K562 (cell line): ENCODE data around the gene CEMIP. TPM values are rescaled to one million over a fixed set of nuclear protein-coding genes. Genes with fewer than 3 reads are reported as not detected.

Source experiments
- ATAC-seq: fragments of 200-7000 bp; cut with Tn5 transposase; 3 replicates; pipeline ENCODE4 v1.9.1; 2020; ENCODE audit warnings: moderate library complexity
- BruUV-seq: library from RNA; stranded (reverse); fragments of 400-500 nt; replicated peaks from 2 replicates; lab custom pipeline; 2021; lab: Mats Ljungman, UMichigan
- CTCF ChIA-PET: fragments of 300-600 bp; formaldehyde crosslinking; extraction: SDS; loops from one replicate; lab custom pipeline; 2021; ENCODE audit warnings: low intra/inter-chr PET ratio; lab: Yijun Ruan, JAX
- POLR2A ChIA-PET: fragments of 300-600, 350-650 bp; sonication (Branson Sonifier 250); formaldehyde crosslinking; extraction: SDS; loops from one replicate; lab custom pipeline; 2021; ENCODE audit warnings: antibody characterized with exemption, inconsistent platforms; lab: Yijun Ruan, JAX
- DNase-seq, 4 experiments: peaks; one replicate each; pipeline versions ENCODE4 v3.0.0 to v3.0.0-alpha.2; 2011 to 2018; ENCODE audit warnings: low spot score in 3 of 4, mixed read lengths in 3 of 4; ENCODE audit errors: extremely low read depth in 1 of 4
- FAIRE-seq: peaks from 2 replicates; lab custom pipeline; 2011; peaks lifted over from hg19 to GRCh38; lab: Jason Lieb, UNC
- H2AFZ ChIP-seq: 2 replicates; pipeline ENCODE4 v1.6.0; 2011; ENCODE audit warnings: low read depth, low read length, control low read depth, inconsistent platforms
- H3K27ac ChIP-seq: fragments of 200-600 bp; 3 replicates; pipeline ENCODE4 v1.8.0; 2011; ENCODE audit warnings: low read depth, mild to moderate bottlenecking, control low read depth, inconsistent platforms, low read length, moderate library complexity, mixed read lengths; ENCODE audit errors: extremely low read depth
- H3K27me3 ChIP-seq, 2 experiments: fragments of 300-600 bp in 1 of 2; 2 replicates in 1 of 2; 3 replicates in 1 of 2; pipeline versions ENCODE4 v1.6.0 to v1.8.0; 2011; ENCODE audit warnings: inconsistent platforms in 2 of 2, low read length in 2 of 2, mild to moderate bottlenecking in 1 of 2, mixed read lengths in 1 of 2, moderate library complexity in 1 of 2; ENCODE audit not compliant: control insufficient read depth in 2 of 2, insufficient read depth in 2 of 2
- H3K36me3 ChIP-seq: fragments of 300-600 bp; 3 replicates; pipeline ENCODE4 v1.8.0; 2011; ENCODE audit warnings: mild to moderate bottlenecking, low read length, inconsistent platforms; ENCODE audit not compliant: control insufficient read depth, insufficient read depth
- H3K4me1 ChIP-seq, 2 experiments: fragments of 200-600 bp in 1 of 2; replicated peaks in 1 of 2; 2 replicates in 1 of 2; 3 replicates in 1 of 2; pipeline versions ENCODE4 v1.5.1 to v1.8.0; 2011; ENCODE audit warnings: inconsistent platforms in 2 of 2, low read length in 2 of 2, mild to moderate bottlenecking in 1 of 2, mixed read lengths in 1 of 2, moderate library complexity in 1 of 2; ENCODE audit not compliant: control insufficient read depth in 2 of 2, insufficient read depth in 2 of 2
- H3K4me2 ChIP-seq: 2 replicates; pipeline ENCODE4 v1.6.1; 2011; ENCODE audit warnings: low read length, control low read depth, inconsistent platforms, mixed read lengths; ENCODE audit not compliant: insufficient read depth
- H3K4me3 ChIP-seq: fragments of 200-600 bp; sonication (generic), shearing (Covaris generic); 2 replicates; pipeline ENCODE4 v1.5.1; 2016; ENCODE audit warnings: control low read depth, inconsistent platforms
- H3K79me2 ChIP-seq: fragments of 200-600 bp; 3 replicates; pipeline ENCODE4 v1.8.0; 2011; ENCODE audit warnings: low read length, inconsistent platforms; ENCODE audit not compliant: control insufficient read depth, insufficient read depth
- H3K9ac ChIP-seq, 2 experiments: 2 replicates each; pipeline versions ENCODE4 v1.6.0 to v1.6.1; 2011; ENCODE audit warnings: low read depth in 2 of 2, low read length in 2 of 2, control low read depth in 1 of 2, inconsistent platforms in 1 of 2, mild to moderate bottlenecking in 1 of 2, mixed read lengths in 1 of 2; ENCODE audit not compliant: insufficient read depth in 1 of 2
- H3K9me1 ChIP-seq: one replicate; pipeline ENCODE4 v1.6.0; 2011; ENCODE audit warnings: inconsistent platforms, mild to moderate bottlenecking, low read length, moderate library complexity; ENCODE audit not compliant: control insufficient read depth, insufficient read depth
- H3K9me3 ChIP-seq: replicated peaks from 2 replicates; pipeline ENCODE4 v1.5.1; 2011; ENCODE audit warnings: low read depth, low read length, inconsistent platforms; ENCODE audit not compliant: control insufficient read depth, insufficient read depth
- H4K20me1 ChIP-seq: replicated peaks from 2 replicates; pipeline ENCODE4 v1.6.1; 2011; ENCODE audit warnings: low read length, inconsistent platforms, mixed read lengths; ENCODE audit not compliant: control insufficient read depth, insufficient read depth
- CBX2 ChIP-seq: fragments of 200-600 bp; sonication (generic); IDR thresholded peaks from one replicate; pipeline ENCODE4 v1.6.1; 2012; ENCODE audit warnings: mild to moderate bottlenecking, low read length, inconsistent platforms; ENCODE audit not compliant: insufficient read depth, poor library complexity, severe bottlenecking
- CTCF ChIP-seq, 3 experiments: IDR thresholded peaks in 2 of 3; conservative IDR thresholded peaks in 1 of 3; 2 replicates each; pipeline ENCODE4 v1.5.1; 2011 to 2012; ENCODE audit warnings: low read length in 3 of 3, mild to moderate bottlenecking in 3 of 3, control low read depth in 2 of 3, improper control_type of control experiment in 1 of 3, inconsistent platforms in 1 of 3, low read depth in 1 of 3, mixed read lengths in 1 of 3, moderate library complexity in 1 of 3; ENCODE audit not compliant: insufficient read depth in 2 of 3
- RAD21 ChIP-seq, 2 experiments: fragments of 250-450 bp in 1 of 2; fragments of 450-650 bp in 1 of 2; sonication (Bioruptor Pico) in 1 of 2; formaldehyde crosslinking in 1 of 2; IDR thresholded peaks in 1 of 2; conservative IDR thresholded peaks in 1 of 2; 2 replicates each; pipeline versions ENCODE4 v1.4.0 to v1.8.0; 2020 to 2022; ENCODE audit warnings: mild to moderate bottlenecking in 2 of 2, moderate library complexity in 1 of 2
- REST ChIP-seq, 2 experiments: fragments of 450-650 bp; formaldehyde crosslinking in 1 of 2; IDR thresholded peaks; 2 replicates each; pipeline versions ENCODE4 v1.4.0 to v1.6.1; 2014 to 2020; ENCODE audit warnings: mild to moderate bottlenecking in 2 of 2, borderline replicate concordance in 1 of 2, low read depth in 1 of 2
- SRF ChIP-seq, 2 experiments: fragments of 250-450, 450-650 bp in 1 of 2; sonication (Bioruptor Pico) in 1 of 2; sonication (generic) in 1 of 2; formaldehyde crosslinking; IDR thresholded peaks; 2 replicates each; pipeline versions ENCODE4 v1.5.0 to v1.5.1; 2020 to 2022; ENCODE audit warnings: mild to moderate bottlenecking in 1 of 2, missing genetic modification reagents in 1 of 2
- TCF7L2 ChIP-seq: fragments of 150-350 bp; IDR thresholded peaks from 2 replicates; pipeline ENCODE4 v1.6.1; 2016; ENCODE audit warnings: low read depth, mild to moderate bottlenecking, low read length, moderate library complexity
- TFAP4 ChIP-seq: sonication (generic); formaldehyde crosslinking; IDR thresholded peaks from 2 replicates; pipeline ENCODE4 v1.8.0; 2022; ENCODE audit warnings: missing genetic modification reagents, mild to moderate bottlenecking, moderate library complexity, borderline replicate concordance
- WGBS: fragments of 100-300 bp; shearing (Covaris generic); methylation state at CpG from one replicate; pipeline ENCODE4 v1.1.6; 2016; ENCODE audit warnings: low coverage, mixed read lengths; ENCODE audit not compliant: insufficient coverage; ENCODE audit errors: missing lambda C conversion rate; 5-methylcytosine and 5-hydroxymethylcytosine counted together
- in situ Hi-C: fragments of 300-500 bp; cut with MboI; formaldehyde crosslinking; loops from 4 replicates; pipeline ENCODE4 v1.15.0; 2018; ENCODE audit warnings: inconsistent platforms, mixed read lengths
- intact Hi-C: fragments of 100-400 bp; cut with micrococcal nuclease; formaldehyde crosslinking; loops from 2 replicates; pipeline ENCODE4 v1.14.2; 2022
- polyA plus RNA-seq, 8 experiments: library from polyadenylated mRNA; depleted of rRNA in 4 of 8; stranded (reverse) in 5 of 8; unstranded in 3 of 8; fragments of >200 nt; fragmentation: Nextera tagmentation in 2 of 8; fragmentation: Illumina TruSeq in 1 of 8; extraction: Ambion mirVana in 2 of 8; extraction: Trizol in 1 of 8; gene quantifications; 2 replicates each; pipeline versions ENCODE4 v1.2.1 to v1.2.3, GENCODE V29; 2011 to 2014; ENCODE audit warnings: inconsistent platforms in 1 of 8, missing spikeins in 1 of 8
- total RNA-seq, 7 experiments: library from RNA; depleted of rRNA in 6 of 7; stranded (reverse); fragments of >200 nt in 6 of 7; fragmentation: Illumina TruSeq in 2 of 7; extraction: Trizol in 2 of 7; gene quantifications; 2 replicates each; pipeline versions ENCODE4 v1.2.1 to v1.2.3, GENCODE V29; 2011 to 2021; ENCODE audit warnings: low replicate concordance in 1 of 7

The CEMIP gene
- total and polyA plus RNA-seq, 9 of the 15 experiments (the other 6 are each of a cell fraction or from before 2014, with no cell fraction given): 0.33 TPM; not detected in 8

- no TSS peak for BruUV-seq
- H3K4me2 ChIP-seq: no peak overlapping the region
- H3K9me1 ChIP-seq: no peaks in the 10 kb centered on the region
- H3K4me3 ChIP-seq: no peak overlapping the region
- no peaks in the 10 kb centered on the region; the same call in none of the 2 replicates for H4K20me1 ChIP-seq
- no peaks in the 10 kb centered on the region for H3K79me2 ChIP-seq
- peak; percentile 91 for ATAC-seq
- intact Hi-C loops: no loop called here
- no peak overlapping the region for H3K27ac ChIP-seq
- H3K27me3 ChIP-seq: peaks cover 3 to 43% of the 10 kb centered on the region in 2 experiments
- DNase-seq: peak; percentile 48 to 63 (median 55)
- no peak overlapping the region for H3K9ac ChIP-seq
- no peak overlapping the region for H2AFZ ChIP-seq
- no peaks in the 10 kb centered on the region for H3K9me3 ChIP-seq
- in situ Hi-C loops: no loop called here
- WGBS: 0% methylated on average over 3 of the region's 3 CpGs
- no peaks in the 10 kb centered on the region for H3K36me3 ChIP-seq
- H3K4me1 ChIP-seq: no peaks in the 10 kb centered on the region; a peak in 1 of 5 replicates
- ChIA-PET POLR2A (interaction anchor here (0.6 to 0.7 kb wide), 2 partner anchors 55 to 671 kb away, joined by 3 read pairs; no protein-coding TSS in a partner anchor), CTCF (no interaction called here)
- peak; percentile 76 for FAIRE-seq
- no peak for TF ChIP-seq SRF (CRISPR knock-in tag; IDR thresholded peaks at IDR 0.05)
- peak; percentile 28; the same call in 1 of the 2 replicates for TF ChIP-seq REST (IDR thresholded peaks at IDR 0.05; ENCODE audit: borderline replicate concordance)
- no peak for TF ChIP-seq REST (CRISPR knock-in tag; IDR thresholded peaks at IDR 0.05; ENCODE audit: low read depth)
- no peak for TF ChIP-seq TFAP4
- TF ChIP-seq CBX2: no peak
- TF ChIP-seq CTCF (IDR thresholded peaks at IDR 0.05 in 2 of 3, conservative IDR thresholded peaks at IDR 0.05 in 1 of 3; ENCODE audit: insufficient read depth in 2 of 3, low read depth in 1 of 3, low read length in 3 of 3): peak; percentile 38 to 53 (median 48); a peak in 5 of 6 replicates
- no peak for TF ChIP-seq TCF7L2
- peak in 1 of 2 experiments; percentile 53; a peak in 2 of 4 replicates for TF ChIP-seq RAD21 (CRISPR knock-in tag; conservative IDR thresholded peaks at IDR 0.05 in 1 of 2, IDR thresholded peaks at IDR 0.05 in 1 of 2)
These were observed 136.3 kb downstream of the CEMIP start for GRCh38 chr15:80915472-80915871.
